Keratinocyte (primary cell): ENCODE data around the gene CDS1. TPM values are rescaled to one million over a fixed set of nuclear protein-coding genes. Genes with fewer than 3 reads are reported as not detected.

Source experiments
- DNase-seq: peaks from one replicate; pipeline ENCODE4 v3.0.0-alpha.2; 2011; ENCODE audit warnings: low read depth, missing footprints, low spot score
- FAIRE-seq: peaks from 2 replicates; lab custom pipeline; 2011; peaks lifted over from hg19 to GRCh38; lab: Jason Lieb, UNC
- H2AFZ ChIP-seq: 2 replicates; pipeline ENCODE4 v1.6.0; 2012; ENCODE audit warnings: low read length, control low read depth, inconsistent platforms; ENCODE audit not compliant: control insufficient read depth
- H3K27ac ChIP-seq: 2 replicates; pipeline ENCODE4 v1.5.1; 2011; ENCODE audit warnings: low read length; ENCODE audit not compliant: control insufficient read depth, insufficient read depth
- H3K27me3 ChIP-seq: 3 replicates; pipeline ENCODE4 v1.6.0; 2011; ENCODE audit warnings: low read length; ENCODE audit not compliant: control insufficient read depth, insufficient read depth; ENCODE audit errors: extremely low read depth
- H3K36me3 ChIP-seq, 2 experiments: 2 replicates in 1 of 2; 3 replicates in 1 of 2; pipeline ENCODE4 v1.5.1; 2011; ENCODE audit warnings: low read length in 2 of 2, mild to moderate bottlenecking in 1 of 2; ENCODE audit not compliant: control insufficient read depth in 2 of 2, insufficient read depth in 2 of 2; ENCODE audit errors: extremely low read depth in 1 of 2
- H3K4me1 ChIP-seq: 3 replicates; pipeline ENCODE4 v1.5.1; 2011; ENCODE audit warnings: low read length; ENCODE audit not compliant: control insufficient read depth, insufficient read depth; ENCODE audit errors: extremely low read depth
- H3K4me2 ChIP-seq: 3 replicates; pipeline ENCODE4 v1.6.0; 2011; ENCODE audit warnings: low read depth, low read length; ENCODE audit not compliant: control insufficient read depth, insufficient read depth; ENCODE audit errors: extremely low read depth
- H3K4me3 ChIP-seq, 3 experiments: fragments of 200-600 bp in 1 of 3; sonication (generic) in 1 of 3; 2 replicates in 2 of 3; 3 replicates in 1 of 3; pipeline ENCODE4 v1.5.1; 2011 to 2016; ENCODE audit warnings: low read length in 3 of 3, mild to moderate bottlenecking in 3 of 3, control low read depth in 2 of 3, inconsistent platforms in 1 of 3, low read depth in 1 of 3, mixed read lengths in 1 of 3, mixed run types in 1 of 3, moderate library complexity in 1 of 3; ENCODE audit not compliant: control insufficient read depth in 2 of 3, insufficient read depth in 2 of 3; ENCODE audit errors: extremely low read depth in 1 of 3
- H3K79me2 ChIP-seq: 2 replicates; pipeline ENCODE4 v1.6.0; 2012; ENCODE audit warnings: low read length; ENCODE audit not compliant: control insufficient read depth, insufficient read depth
- H3K9ac ChIP-seq: 3 replicates; pipeline ENCODE4 v1.6.0; 2011; ENCODE audit warnings: low read length; ENCODE audit not compliant: control insufficient read depth, insufficient read depth; ENCODE audit errors: extremely low read depth
- H3K9me1 ChIP-seq: 3 replicates; pipeline ENCODE4 v1.6.0; 2011; ENCODE audit warnings: low read length; ENCODE audit not compliant: control insufficient read depth, insufficient read depth; ENCODE audit errors: extremely low read depth
- H3K9me3 ChIP-seq: 2 replicates; pipeline ENCODE4 v1.5.1; 2012; ENCODE audit warnings: low read depth, low read length; ENCODE audit not compliant: control insufficient read depth
- H4K20me1 ChIP-seq: 3 replicates; pipeline ENCODE4 v1.6.0; 2011; ENCODE audit warnings: low read length; ENCODE audit not compliant: control insufficient read depth, insufficient read depth; ENCODE audit errors: extremely low read depth
- EZH2 ChIP-seq: IDR thresholded peaks from one replicate; pipeline ENCODE4 v1.6.1; 2012; ENCODE audit warnings: inconsistent platforms, mild to moderate bottlenecking, low read length, moderate library complexity
- dilution Hi-C: fragments of 300-500 bp; cut with MboI; formaldehyde crosslinking; loops from one replicate; pipeline ENCODE4 v1.7.0; 2020; ENCODE audit warnings: low sequenced_read_pairs; ENCODE audit not compliant: extremely low pct_ligation_motif_present
- polyA plus RNA-seq, 5 experiments: library from polyadenylated mRNA; depleted of rRNA in 3 of 5; stranded (reverse) in 3 of 5; stranded (forward) in 1 of 5; unstranded in 1 of 5; fragments of >200 nt; gene quantifications; 1 replicate in 1 of 5; 2 replicates in 3 of 5; 3 replicates in 1 of 5; pipeline versions ENCODE4 v1.2.1 to v1.2.3, GENCODE V29; 2011 to 2012; ENCODE audit warnings: missing spikeins in 2 of 5, low read depth in 1 of 5, low replicate concordance in 1 of 5
- TF ChIP-seq, protein P1 (sequence below), 3 experiments: IDR thresholded peaks in 1 of 3; conservative IDR thresholded peaks in 1 of 3; optimal IDR thresholded peaks in 1 of 3; 2 replicates in 2 of 3; 3 replicates in 1 of 3; pipeline versions ENCODE3 to v1.5.1; 2011; ENCODE audit warnings: low read length in 3 of 3, mild to moderate bottlenecking in 3 of 3, moderate library complexity in 2 of 3, control low read depth in 1 of 3, inconsistent platforms in 1 of 3; ENCODE audit not compliant: insufficient read depth in 2 of 3; ENCODE audit errors: extremely low read depth in 1 of 3

The CDS1 gene
- polyA plus RNA-seq, 1 donor (not counting 4 experiments of a cell fraction or from before 2014, with no cell fraction given) = 21.7 TPM

DNA sequence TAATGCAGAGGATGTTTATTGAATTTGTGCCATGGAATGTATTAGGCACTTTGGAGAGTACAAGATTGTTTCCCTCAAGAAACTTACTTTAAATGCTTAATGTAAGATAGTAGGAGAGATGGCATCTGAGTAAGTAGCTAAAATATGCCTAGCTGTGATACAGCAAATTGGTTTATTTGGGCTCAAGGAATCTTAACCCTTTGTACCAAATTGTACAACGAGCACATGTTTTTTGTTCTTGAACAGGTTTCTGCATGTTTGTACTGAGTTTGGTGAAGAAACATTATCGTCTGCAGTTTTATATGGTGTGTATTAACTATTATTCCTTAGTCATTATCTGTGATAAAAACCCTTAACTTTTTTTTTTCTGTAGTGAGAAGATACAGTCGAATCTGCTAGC is 48.6 kb downstream of the CDS1 start:
- FAIRE-seq = peak; percentile 83
- dilution Hi-C loops = no loop called here
- H3K27ac ChIP-seq = peak overlapping the region; percentile 86

DNA sequence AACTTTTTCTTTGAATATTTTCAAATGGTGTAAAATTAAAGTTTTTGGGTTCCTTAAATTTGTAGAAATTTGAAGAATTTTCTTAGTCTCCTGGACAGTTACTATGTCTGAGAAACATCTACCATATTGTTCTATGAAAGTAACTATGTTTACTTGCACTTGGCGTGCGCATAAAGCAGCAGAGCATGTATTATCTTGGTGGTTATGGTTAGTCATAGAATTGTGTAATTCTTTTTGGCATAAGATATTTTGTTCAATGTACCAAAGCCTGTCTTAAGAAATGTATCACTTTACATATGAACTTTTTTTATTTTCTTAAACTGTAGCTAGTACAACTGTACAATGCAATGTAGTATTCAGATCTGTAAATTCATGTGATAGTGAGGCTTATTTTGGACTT is 49.2 kb downstream of the CDS1 start:
- H3K4me2 ChIP-seq = peak overlapping the region; percentile 87
- H3K9ac ChIP-seq = peak overlapping the region; percentile 62
- DNase-seq (peak; percentile 35), FAIRE-seq (peak; percentile 87)
- no peak for TF ChIP-seq EZH2
- TF ChIP-seq, protein P1, sequence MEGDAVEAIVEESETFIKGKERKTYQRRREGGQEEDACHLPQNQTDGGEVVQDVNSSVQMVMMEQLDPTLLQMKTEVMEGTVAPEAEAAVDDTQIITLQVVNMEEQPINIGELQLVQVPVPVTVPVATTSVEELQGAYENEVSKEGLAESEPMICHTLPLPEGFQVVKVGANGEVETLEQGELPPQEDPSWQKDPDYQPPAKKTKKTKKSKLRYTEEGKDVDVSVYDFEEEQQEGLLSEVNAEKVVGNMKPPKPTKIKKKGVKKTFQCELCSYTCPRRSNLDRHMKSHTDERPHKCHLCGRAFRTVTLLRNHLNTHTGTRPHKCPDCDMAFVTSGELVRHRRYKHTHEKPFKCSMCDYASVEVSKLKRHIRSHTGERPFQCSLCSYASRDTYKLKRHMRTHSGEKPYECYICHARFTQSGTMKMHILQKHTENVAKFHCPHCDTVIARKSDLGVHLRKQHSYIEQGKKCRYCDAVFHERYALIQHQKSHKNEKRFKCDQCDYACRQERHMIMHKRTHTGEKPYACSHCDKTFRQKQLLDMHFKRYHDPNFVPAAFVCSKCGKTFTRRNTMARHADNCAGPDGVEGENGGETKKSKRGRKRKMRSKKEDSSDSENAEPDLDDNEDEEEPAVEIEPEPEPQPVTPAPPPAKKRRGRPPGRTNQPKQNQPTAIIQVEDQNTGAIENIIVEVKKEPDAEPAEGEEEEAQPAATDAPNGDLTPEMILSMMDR (optimal IDR thresholded peaks at IDR 0.05 in 1 of 3, IDR thresholded peaks at IDR 0.05 in 1 of 3, conservative IDR thresholded peaks at IDR 0.05 in 1 of 3; ENCODE audit: extremely low read depth in 1 of 3, insufficient read depth in 2 of 3, low read length in 3 of 3) = no peak
- H3K79me2 ChIP-seq = no peaks in the 10 kb centered on the region
- dilution Hi-C loops = no loop called here
- peak overlapping the region; percentile 86 for H3K27ac ChIP-seq
- H3K9me1 ChIP-seq = no peaks in the 10 kb centered on the region
- no peaks in the 10 kb centered on the region for H3K27me3 ChIP-seq
- no peak overlapping the region for H2AFZ ChIP-seq
- no peaks in the 10 kb centered on the region for H4K20me1 ChIP-seq
- peaks cover 1 to 4% of the 10 kb centered on the region in 2 experiments for H3K36me3 ChIP-seq
- peak overlapping the region in 2 of 3 experiments; percentile 43 to 59 for H3K4me3 ChIP-seq
- peaks cover 31% of the 10 kb centered on the region for H3K4me1 ChIP-seq
- no peaks in the 10 kb centered on the region for H3K9me3 ChIP-seq

More for the DNA sequence above, 48.6 kb downstream of the CDS1 start:
- H3K27me3 ChIP-seq = no peaks in the 10 kb centered on the region
- H4K20me1 ChIP-seq = no peaks in the 10 kb centered on the region
- DNase-seq = no peak
- H2AFZ ChIP-seq = no peak overlapping the region
- H3K4me1 ChIP-seq = peaks cover 31% of the 10 kb centered on the region
- no peaks in the 10 kb centered on the region for H3K9me1 ChIP-seq
- H3K9ac ChIP-seq = peak overlapping the region; percentile 62
- no peaks in the 10 kb centered on the region for H3K9me3 ChIP-seq
- peak overlapping the region in 2 of 3 experiments; percentile 43 to 59 for H3K4me3 ChIP-seq
- H3K36me3 ChIP-seq = peaks cover 1 to 4% of the 10 kb centered on the region in 2 experiments
- no peaks in the 10 kb centered on the region for H3K79me2 ChIP-seq
- H3K4me2 ChIP-seq = peak overlapping the region; percentile 87
- no peak for TF ChIP-seq EZH2

DNA sequence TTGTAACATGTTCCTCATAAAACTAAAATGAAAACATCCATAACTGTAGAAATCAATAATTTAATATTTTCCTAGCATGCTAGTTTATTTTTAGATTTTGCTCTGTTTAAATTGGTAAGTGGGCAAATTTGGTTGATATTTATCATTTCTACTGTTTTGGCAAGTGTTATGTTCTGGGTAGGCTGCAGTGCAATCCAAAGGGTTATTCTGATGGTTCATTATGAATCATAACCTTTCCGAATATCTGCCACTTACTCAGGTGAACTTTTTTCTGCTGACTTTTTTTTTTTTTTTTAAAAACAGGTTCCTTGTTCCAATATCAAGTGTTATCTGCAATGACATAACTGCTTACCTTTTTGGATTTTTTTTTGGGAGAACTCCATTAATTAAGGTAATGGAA is 52.0 kb downstream of the CDS1 start:
- no peak overlapping the region for H2AFZ ChIP-seq
- FAIRE-seq = no peak
- DNase-seq = peak; percentile 9
- peaks cover 31% of the 10 kb centered on the region for H3K4me1 ChIP-seq
- H3K9ac ChIP-seq = no peak overlapping the region
- TF ChIP-seq EZH2 = no peak
- TF ChIP-seq, protein P1 (optimal IDR thresholded peaks at IDR 0.05 in 1 of 3, IDR thresholded peaks at IDR 0.05 in 1 of 3, conservative IDR thresholded peaks at IDR 0.05 in 1 of 3; ENCODE audit: extremely low read depth in 1 of 3, insufficient read depth in 2 of 3, low read length in 3 of 3) = no peak
- H3K4me3 ChIP-seq = no peak overlapping the region
- no peaks in the 10 kb centered on the region for H3K27me3 ChIP-seq
- no peak overlapping the region for H3K4me2 ChIP-seq
- dilution Hi-C loops = no loop called here
- peaks cover 4% of the 10 kb centered on the region in 2 experiments for H3K36me3 ChIP-seq
- no peaks in the 10 kb centered on the region for H3K9me3 ChIP-seq
- no peaks in the 10 kb centered on the region for H3K9me1 ChIP-seq
- H4K20me1 ChIP-seq = no peaks in the 10 kb centered on the region
- H3K79me2 ChIP-seq = no peaks in the 10 kb centered on the region
- peak overlapping the region; percentile 17 for H3K27ac ChIP-seq
